Measurements from ENCODE around the gene LONP2. TPM values are rescaled to one million over a fixed set of nuclear protein-coding genes. Genes with fewer than 3 reads are reported as not detected.

Gene LONP2
- total and polyA plus RNA-seq, 2 of the 13 experiments (the other 11 are each of a cell fraction or from before 2014, with no cell fraction given): 39.2 to 63.3 TPM

- TF ChIP-seq HDAC6 (IDR thresholded peaks at IDR 0.05; ENCODE audit: low read depth, low read length): no peak
- peak; percentile 75 for TF ChIP-seq ZSCAN9 (CRISPR knock-in tag; IDR thresholded peaks at IDR 0.05; ENCODE audit: borderline replicate concordance)
- peak; percentile 89; the same call in 1 of the 2 replicates for TF ChIP-seq KLF12 (CRISPR knock-in tag; IDR thresholded peaks at IDR 0.05; ENCODE audit: borderline replicate concordance)
- no peak for TF ChIP-seq RFX3 (CRISPR knock-in tag; IDR thresholded peaks at IDR 0.05)
- peak; percentile 62 for TF ChIP-seq HDAC2 (CRISPR knock-in tag; IDR thresholded peaks at IDR 0.05)
- TF ChIP-seq ZNF234 (CRISPR knock-in tag; conservative IDR thresholded peaks at IDR 0.05): no peak
- no peak for TF ChIP-seq TERF1 (CRISPR knock-in tag; IDR thresholded peaks at IDR 0.05)
- no peak for TF ChIP-seq ZBTB37 (CRISPR knock-in tag; IDR thresholded peaks at IDR 0.05)
- TF ChIP-seq PBX3 (CRISPR knock-in tag; IDR thresholded peaks at IDR 0.05; ENCODE audit: borderline replicate concordance): no peak
- TF ChIP-seq NFYB (CRISPR knock-in tag; IDR thresholded peaks at IDR 0.05): no peak; the same call in 1 of the 2 replicates
- peak; percentile 32; the same call in 1 of the 2 replicates for TF ChIP-seq ARNT2 (CRISPR knock-in tag; IDR thresholded peaks at IDR 0.05; ENCODE audit: low read depth)
- TF ChIP-seq ZNF558 (CRISPR knock-in tag; IDR thresholded peaks at IDR 0.05; ENCODE audit: borderline replicate concordance): peak; percentile 36; the same call in 1 of the 2 replicates
- TF ChIP-seq NCOA2 (CRISPR knock-in tag; IDR thresholded peaks at IDR 0.05): peak; percentile 23
- TF ChIP-seq NFAT5 (CRISPR knock-in tag; IDR thresholded peaks at IDR 0.05): no peak
- peak; percentile 64; the same call in 1 of the 2 replicates for TF ChIP-seq ZNF572 (CRISPR knock-in tag; IDR thresholded peaks at IDR 0.05)
- no peak for TF ChIP-seq RELA (CRISPR knock-in tag; IDR thresholded peaks at IDR 0.05)
- no peak for TF ChIP-seq TGIF2 (CRISPR knock-in tag; IDR thresholded peaks at IDR 0.05)
- TF ChIP-seq SOX6 (IDR thresholded peaks at IDR 0.05): no peak
- peak; percentile 41; the same call in 1 of the 2 replicates for TF ChIP-seq SOX6 (CRISPR knock-in tag; IDR thresholded peaks at IDR 0.05)
- peak; percentile 76 for TF ChIP-seq MEIS1 (CRISPR knock-in tag; IDR thresholded peaks at IDR 0.05; ENCODE audit: borderline replicate concordance)
- peak; percentile 57; the same call in 1 of the 2 replicates for TF ChIP-seq ZGPAT (CRISPR knock-in tag; IDR thresholded peaks at IDR 0.05)
Observed at GRCh38 chr16:48365601-48366164, 121.6 kb downstream of the LONP2 start (continued).
